ENCODE results near the gene LTO1.

LTO1 gene

GRCh38 chr11:69674267-69674885, 777 bp downstream of the LTO1 start:
- no peak for DNase-seq

- no peak for DNase-seq
These were observed 3.3 kb downstream of the LTO1 start for GRCh38 chr11:69671734-69672465.

GRCh38 chr11:69670158-69670845, 4.9 kb downstream of the LTO1 start:
- peak; percentile 62 for DNase-seq

- DNase-seq, result no peak
These were observed 5.7 kb downstream of the LTO1 start for GRCh38 chr11:69669486-69669885.

GRCh38 chr11:69667619-69668604, 7.2 kb downstream of the LTO1 start:
- no peak for DNase-seq

- no peak for DNase-seq
These were observed 8.2 kb downstream of the LTO1 start for GRCh38 chr11:69666752-69667536.

GRCh38 chr11:69666261-69666660, 8.9 kb downstream of the LTO1 start:
- no peak for DNase-seq

- no peak for DNase-seq
These were observed 9.5 kb downstream of the LTO1 start for GRCh38 chr11:69665669-69666068.

- no peak for DNase-seq
These were observed 10.3 kb downstream of the LTO1 start for GRCh38 chr11:69664901-69665300.

GRCh38 chr11:69664103-69664775, 10.9 kb downstream of the LTO1 start:
- DNase-seq, result no peak

GRCh38 chr11:69663326-69663725, 11.8 kb downstream of the LTO1 start:
- no peak for DNase-seq

- no peak for DNase-seq
These were observed 12.3 kb downstream of the LTO1 start for GRCh38 chr11:69662806-69663205.

- DNase-seq, result no peak
These were observed 13.0 kb downstream of the LTO1 start for GRCh38 chr11:69662021-69662698.

- no peak for DNase-seq
These were observed 13.8 kb downstream of the LTO1 start for GRCh38 chr11:69661413-69661715.

- no peak for DNase-seq
These were observed 15.1 kb downstream of the LTO1 start for GRCh38 chr11:69660001-69660500.

GRCh38 chr11:69659591-69659990, 15.6 kb downstream of the LTO1 start:
- no peak for DNase-seq

GRCh38 chr11:69658626-69659450, 16.3 kb downstream of the LTO1 start:
- DNase-seq, result no peak

- no peak for DNase-seq
These were observed 17.1 kb downstream of the LTO1 start for GRCh38 chr11:69657911-69658625.

- DNase-seq, result no peak
These were observed 17.7 kb downstream of the LTO1 start for GRCh38 chr11:69657456-69657910.
